GM23338 (cell line): ENCODE measurements around the gene C22orf23.

ENCODE experiments used
- CREB1 ChIP-seq: fragments of 250-450 bp; sonication (Bioruptor Pico); IDR thresholded peaks from 2 replicates; pipeline ENCODE4 v1.5.0; 2020; ENCODE audit warnings: low read depth, mild to moderate bottlenecking, moderate library complexity
- CTCF ChIP-seq, 2 experiments: fragments of 200-600 bp in 1 of 2; sonication (generic) in 1 of 2; conservative IDR thresholded peaks; 2 replicates each; pipeline versions ENCODE4 v1.5.1 to v1.6.1; 2016 to 2017; ENCODE audit warnings: antibody characterized with exemption in 2 of 2, low read depth in 2 of 2, mild to moderate bottlenecking in 2 of 2, moderate library complexity in 1 of 2
- ETS1 ChIP-seq: IDR thresholded peaks from 2 replicates; pipeline ENCODE4 v1.6.1; 2016; ENCODE audit warnings: antibody characterized with exemption
- EZH2 ChIP-seq: fragments of 200-600 bp; sonication (generic); IDR thresholded peaks from one replicate; pipeline ENCODE4 v1.8.0; 2017; ENCODE audit warnings: antibody characterized with exemption, mild to moderate bottlenecking, low read depth; ENCODE audit not compliant: unreplicated experiment
- EZH2phosphoT487 ChIP-seq: fragments of 200-600 bp; sonication (generic); IDR thresholded peaks from one replicate; pipeline ENCODE4 v1.8.1; 2018; ENCODE audit warnings: antibody characterized with exemption; ENCODE audit not compliant: unreplicated experiment
- JUNB ChIP-seq: IDR thresholded peaks from one replicate; pipeline ENCODE4 v1.6.1; 2016; ENCODE audit warnings: antibody characterized with exemption; ENCODE audit not compliant: unreplicated experiment
- NANOG ChIP-seq: IDR thresholded peaks from 2 replicates; pipeline ENCODE4 v1.6.1; 2016; ENCODE audit warnings: antibody characterized with exemption, borderline replicate concordance
- POLR2AphosphoS5 ChIP-seq: IDR thresholded peaks from 2 replicates; pipeline ENCODE4 v1.6.1; 2016; ENCODE audit warnings: antibody characterized with exemption, low read depth
- REST ChIP-seq: IDR thresholded peaks from one replicate; pipeline ENCODE4 v1.6.1; 2018; ENCODE audit warnings: antibody characterized with exemption; ENCODE audit not compliant: unreplicated experiment
- ZNF331 ChIP-seq: fragments of 250-450 bp; sonication (Bioruptor Pico); IDR thresholded peaks from 2 replicates; pipeline ENCODE4 v1.5.0; 2020; ENCODE audit warnings: low read depth, mild to moderate bottlenecking, moderate library complexity

- TF ChIP-seq CTCF (conservative IDR thresholded peaks at IDR 0.05; ENCODE audit: low read depth in 2 of 2) (no peak), EZH2 (no peak), EZH2phosphoT487 (no peak), POLR2AphosphoS5 (no peak), CREB1 (CRISPR knock-in tag) (no peak), REST (no peak), ZNF331 (no peak), ETS1 (no peak), NANOG (no peak), JUNB (no peak)
Measured at GRCh38 chr22:37913233-37913721, 40.1 kb downstream of the C22orf23 start.
